Glomerular endothelial cell (primary cell): ENCODE data around the gene MED10. TPM values are rescaled to one million over a fixed set of nuclear protein-coding genes. Genes with fewer than 3 reads are reported as not detected.

Experiments used
- total RNA-seq: library from RNA; depleted of rRNA; stranded (reverse); fragments of >200 nt; gene quantifications from 2 replicates; pipeline ENCODE4 v1.2.3, GENCODE V29; 2015

MED10 gene
- total RNA-seq, 1 donor from 2014 or later = 30.7 TPM

Other genes with a start within 250 kb of the MED10 start
- gene UBE2QL1, start 70.3 kb upstream of the MED10 start, total RNA-seq = not detected in 2 replicates